CD4-positive, alpha-beta T cell treated with Interleukin-6 for 4 hours (primary cell): ENCODE measurements around the gene FKBP6.
"Not testable (repeated sequence)": the region's sequence is repeated elsewhere in the genome, so short reads cannot be mapped to it uniquely, and the experiment has no call there.

Experiments used
- DNase-seq: peaks from one replicate; pipeline ENCODE4 v3.0.0-alpha.2; 2020; ENCODE audit warnings: mixed read lengths

The FKBP6 gene

GRCh38 chr7:73395538-73396503 lies 67.9 kb downstream of the FKBP6 start:
- DNase-seq: no peak

GRCh38 chr7:73397521-73398281 lies 69.7 kb downstream of the FKBP6 start:
- no peak for DNase-seq

- peak; percentile 79 for DNase-seq
These were observed 71.5 kb downstream of the FKBP6 start for GRCh38 chr7:73399185-73400050.

- DNase-seq: not testable (repeated sequence)
These were observed 76.9 kb downstream of the FKBP6 start for GRCh38 chr7:73404860-73405259.
